Measurements from ENCODE around the gene DSG1. TPM values are rescaled to one million over a fixed set of nuclear protein-coding genes. Genes with fewer than 3 reads are reported as not detected.

Gene DSG1
- total RNA-seq, 4 donors from 2014 or later = not detected

DNA sequence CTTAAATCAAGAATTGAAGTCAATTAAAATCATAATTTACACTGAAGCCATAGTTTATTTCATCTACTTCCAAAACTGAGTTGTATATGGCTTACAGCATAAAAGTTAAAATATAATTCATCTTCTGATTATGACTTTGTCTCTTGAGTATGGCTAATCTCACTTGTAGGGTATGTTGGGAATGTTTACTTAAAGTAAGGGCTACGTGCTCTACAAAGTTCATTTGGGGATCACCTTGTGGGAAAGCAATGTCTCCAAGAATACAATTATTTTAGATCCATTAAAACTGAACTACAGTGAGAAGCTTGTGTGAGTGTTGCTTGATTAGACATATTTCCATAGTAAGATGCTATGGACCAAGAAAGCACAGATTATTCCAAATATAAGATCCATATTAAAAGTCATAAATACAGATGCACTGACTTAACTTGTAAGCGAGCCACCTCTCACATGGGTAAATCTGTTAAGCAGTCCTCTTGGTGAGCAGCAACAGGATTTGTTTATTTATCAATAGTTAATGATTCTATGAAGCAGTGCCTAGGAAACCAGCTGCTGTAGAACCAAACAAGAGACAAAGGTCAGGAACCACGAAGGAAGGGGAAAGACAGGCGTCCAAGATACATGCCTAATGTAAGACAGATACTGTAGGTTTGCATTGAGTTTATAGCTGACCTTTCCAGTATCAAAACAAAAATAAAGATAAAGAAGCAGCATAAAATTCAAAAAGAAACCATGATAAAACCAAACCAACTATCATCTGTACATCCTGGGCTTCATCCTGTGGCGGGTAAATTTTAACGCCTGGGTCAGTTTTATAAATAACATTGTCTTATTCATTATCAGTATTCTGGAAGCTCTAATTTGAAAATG is 83.4 kb downstream of the DSG1 start:
- WGBS, 2 donors = 86 to 90% methylated on average over 6 of the region's 6 CpGs
- Histone ChIP-seq H3K4me1 (no peaks in the 10 kb centered on the region), H3K4me3 (replicated peaks in 1 of 3) (no peak overlapping the region), H3K36me3 (no peaks in the 10 kb centered on the region), H3K9me3 (no peaks in the 10 kb centered on the region), H3K27me3 (no peaks in the 10 kb centered on the region), H3K27ac (no peak overlapping the region)
- DNase-seq = no peak
- intact Hi-C loops (cut with DNase I) = no loop called here
- TF ChIP-seq CTCF (IDR thresholded peaks at IDR 0.05) (no peak), POLR2A (IDR thresholded peaks at IDR 0.05) (no peak)

DNA sequence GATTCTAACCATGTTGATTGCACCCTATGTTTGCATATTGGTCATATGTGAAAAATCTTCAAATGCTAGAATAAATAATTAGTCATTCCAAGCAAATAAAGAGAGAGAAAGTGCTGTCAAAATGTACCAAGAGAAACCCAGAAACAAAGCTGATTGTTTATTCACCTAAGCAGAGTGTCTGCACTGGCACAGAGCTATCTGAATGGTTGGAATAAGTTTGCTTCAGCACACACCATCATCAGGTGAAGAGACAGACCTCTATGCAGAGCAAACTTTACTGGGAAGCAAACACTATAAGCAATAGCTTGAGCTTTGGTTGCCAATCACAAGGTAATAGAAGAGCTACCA is 84.0 kb downstream of the DSG1 start:
- H3K27me3 ChIP-seq = no peaks in the 10 kb centered on the region
- no peaks in the 10 kb centered on the region for H3K9me3 ChIP-seq
- H3K36me3 ChIP-seq = no peaks in the 10 kb centered on the region
- no peak for DNase-seq
- H3K27ac ChIP-seq = no peak overlapping the region
- no peak for TF ChIP-seq POLR2A (IDR thresholded peaks at IDR 0.05)
- TF ChIP-seq CTCF (IDR thresholded peaks at IDR 0.05) = no peak
- H3K4me3 ChIP-seq (replicated peaks in 1 of 3) = no peak overlapping the region
- intact Hi-C loops (cut with DNase I) = no loop called here
- no peaks in the 10 kb centered on the region for H3K4me1 ChIP-seq

DNA sequence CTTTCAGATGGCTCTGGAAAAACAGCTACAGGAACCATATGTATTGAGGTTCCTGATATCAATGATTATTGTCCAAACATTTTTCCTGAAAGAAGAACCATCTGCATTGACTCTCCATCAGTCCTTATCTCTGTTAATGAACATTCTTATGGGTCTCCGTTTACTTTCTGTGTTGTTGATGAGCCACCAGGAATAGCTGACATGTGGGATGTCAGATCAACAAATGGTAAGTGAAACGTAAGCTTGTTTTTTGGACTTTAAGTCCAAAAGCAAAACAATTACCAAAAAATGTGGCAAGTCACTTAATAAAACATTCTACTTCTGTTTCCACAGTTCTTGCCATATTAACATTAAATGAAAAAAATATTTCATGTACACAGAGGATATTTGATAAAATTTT is 85.4 kb downstream of the DSG1 start:
- TF ChIP-seq CTCF (IDR thresholded peaks at IDR 0.05) = no peak
- TF ChIP-seq POLR2A (IDR thresholded peaks at IDR 0.05) = no peak
- Histone ChIP-seq H3K27ac (no peak overlapping the region), H3K27me3 (no peaks in the 10 kb centered on the region), H3K4me3 (replicated peaks in 1 of 3) (no peak overlapping the region), H3K36me3 (no peaks in the 10 kb centered on the region), H3K4me1 (no peaks in the 10 kb centered on the region), H3K9me3 (no peaks in the 10 kb centered on the region)
- 68 to 77% methylated on average over 2 of the region's 2 CpGs for WGBS, 2 donors
- no peak for DNase-seq
- intact Hi-C loops (cut with DNase I) = no loop called here

Small RNA genes lying within 50 kb of the gene (small RNA-seq; reads per million reads assigned to genes)
- gene RF00019 (not detected), gene RNU6-167P (not detected)

Other genes starting within 250 kb of the DSG1 start
- gene DSC2, start 215.7 kb upstream of the DSG1 start, total RNA-seq = 10 to 100 TPM in 1 of 4 donors, 1 to 10 TPM in 3; 7.0 to 11.7 (median 7.5) TPM
- gene DSC1, start 155.3 kb upstream of the DSG1 start, total RNA-seq = not detected
- gene DSG4, start 58.6 kb downstream of the DSG1 start, total RNA-seq = not detected
- under 1 TPM in 1 of 4 donors, not detected in 3; 0.10 TPM for gene DSG3, start 129.6 kb downstream of the DSG1 start, total RNA-seq
- gene DSG2, start 180.0 kb downstream of the DSG1 start, total RNA-seq = 10 to 100 TPM; 47.7 to 66.0 (median 56.4) TPM

All from thyroid gland (tissue), 4 donors.